NCI-H2029 treated with DMSO at 0.1 percent for 48 hours (cell line): ENCODE results near the gene ARHGAP28.
"Not testable (repeated sequence)": the region's sequence is repeated elsewhere in the genome, so short reads cannot be mapped to it uniquely, and the experiment has no call there.

ENCODE experiments used
- DNase-seq: peaks from one replicate; lab custom pipeline; 2025; lab: John Stamatoyannopoulos, UW

Gene ARHGAP28

GRCh38 chr18:6775702-6776101, 46.2 kb downstream of the ARHGAP28 start:
- DNase-seq = no peak

- DNase-seq = no peak
Observed at GRCh38 chr18:6776188-6776587, 46.7 kb downstream of the ARHGAP28 start.

- no peak for DNase-seq
Observed at GRCh38 chr18:6777509-6777908, 48.0 kb downstream of the ARHGAP28 start.

- no peak for DNase-seq
Observed at GRCh38 chr18:6778459-6779247, 49.1 kb downstream of the ARHGAP28 start.

GRCh38 chr18:6781142-6781714, 51.7 kb downstream of the ARHGAP28 start:
- DNase-seq = no peak

GRCh38 chr18:6781796-6782195, 52.3 kb downstream of the ARHGAP28 start:
- DNase-seq = no peak

- no peak for DNase-seq
Observed at GRCh38 chr18:6782861-6783260, 53.3 kb downstream of the ARHGAP28 start.

GRCh38 chr18:6784046-6784445, 54.5 kb downstream of the ARHGAP28 start:
- DNase-seq = no peak

- DNase-seq = no peak
Observed at GRCh38 chr18:6785001-6785400, 55.5 kb downstream of the ARHGAP28 start.

GRCh38 chr18:6785411-6785810, 55.9 kb downstream of the ARHGAP28 start:
- no peak for DNase-seq

- DNase-seq = no peak
Observed at GRCh38 chr18:6792391-6792790, 62.9 kb downstream of the ARHGAP28 start.

GRCh38 chr18:6793455-6793854, 63.9 kb downstream of the ARHGAP28 start:
- no peak for DNase-seq

GRCh38 chr18:6793986-6794385, 64.5 kb downstream of the ARHGAP28 start:
- DNase-seq = no peak

- DNase-seq = no peak
Observed at GRCh38 chr18:6795307-6795706, 65.8 kb downstream of the ARHGAP28 start.

- no peak for DNase-seq
Observed at GRCh38 chr18:6796511-6796910, 67.0 kb downstream of the ARHGAP28 start.

GRCh38 chr18:6797171-6797570, 67.7 kb downstream of the ARHGAP28 start:
- DNase-seq = no peak

- no peak for DNase-seq
Observed at GRCh38 chr18:6798896-6799295, 69.4 kb downstream of the ARHGAP28 start.

- DNase-seq = not testable (repeated sequence)
Observed at GRCh38 chr18:6800309-6800708, 70.8 kb downstream of the ARHGAP28 start.

GRCh38 chr18:6807515-6808257, 78.2 kb downstream of the ARHGAP28 start:
- DNase-seq = no peak

GRCh38 chr18:6810191-6810590, 80.7 kb downstream of the ARHGAP28 start:
- DNase-seq = no peak

- no peak for DNase-seq
Observed at GRCh38 chr18:6811816-6812215, 82.3 kb downstream of the ARHGAP28 start.

- no peak for DNase-seq
Observed at GRCh38 chr18:6814882-6815425, 85.4 kb downstream of the ARHGAP28 start.

- no peak for DNase-seq
Observed at GRCh38 chr18:6816154-6816553, 86.6 kb downstream of the ARHGAP28 start.
